ENCODE results near the gene ZNF541.
"Not testable (repeated sequence)": the region's sequence is repeated elsewhere in the genome, so short reads cannot be mapped to it uniquely, and the experiment has no call there.

ZNF541 gene

GRCh38 chr19:47573071-47574026 is at the start of gene ZNF541:
ZNF541 (minus strand) TSS chr19:47573148; CDS start chr19:47555856, 17,292 bp downstream.
- DNase-seq: peak; percentile 74 to 80

DNA sequence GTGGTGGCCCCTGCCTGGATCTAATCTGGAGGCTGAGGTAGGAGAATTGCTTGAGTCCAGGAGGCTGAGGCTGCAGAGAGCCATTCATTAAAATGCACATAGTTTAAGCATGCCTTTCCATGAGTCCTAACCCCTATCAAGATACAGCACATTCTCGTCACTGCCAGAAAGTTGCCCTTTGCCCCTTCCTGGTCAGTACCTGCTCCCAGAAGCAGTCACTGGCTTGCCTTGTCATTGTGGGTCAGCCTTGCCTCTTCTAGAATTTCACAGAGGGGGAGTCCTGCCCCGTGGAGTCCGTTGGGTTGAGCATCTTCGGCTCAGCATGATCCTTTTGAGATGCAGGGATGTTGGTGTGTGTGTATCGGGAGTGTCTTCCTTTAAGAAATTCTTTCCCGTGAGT is 46.8 kb upstream of the ZNF541 start:
- no peak for DNase-seq

DNA sequence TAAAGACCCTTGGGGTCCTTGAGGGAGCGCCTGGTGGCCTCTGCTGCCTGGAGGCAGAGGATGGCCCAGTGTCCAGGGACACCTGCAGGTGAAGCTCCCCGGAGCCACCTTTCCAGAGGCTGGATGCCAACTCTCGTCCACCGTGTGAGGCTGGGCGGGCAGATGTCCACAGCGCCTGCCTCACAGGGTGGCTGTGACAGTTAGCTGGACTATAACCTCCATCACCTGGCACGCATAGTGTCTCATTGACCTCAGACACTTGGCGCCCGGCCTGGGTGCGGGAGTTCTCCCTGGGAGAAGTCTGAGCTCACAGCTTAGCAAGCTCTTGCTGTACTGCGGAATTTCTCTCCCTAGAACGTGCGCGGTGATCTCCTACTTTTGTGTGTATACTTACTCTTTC is 45.8 kb upstream of the ZNF541 start:
- DNase-seq: no peak

DNA sequence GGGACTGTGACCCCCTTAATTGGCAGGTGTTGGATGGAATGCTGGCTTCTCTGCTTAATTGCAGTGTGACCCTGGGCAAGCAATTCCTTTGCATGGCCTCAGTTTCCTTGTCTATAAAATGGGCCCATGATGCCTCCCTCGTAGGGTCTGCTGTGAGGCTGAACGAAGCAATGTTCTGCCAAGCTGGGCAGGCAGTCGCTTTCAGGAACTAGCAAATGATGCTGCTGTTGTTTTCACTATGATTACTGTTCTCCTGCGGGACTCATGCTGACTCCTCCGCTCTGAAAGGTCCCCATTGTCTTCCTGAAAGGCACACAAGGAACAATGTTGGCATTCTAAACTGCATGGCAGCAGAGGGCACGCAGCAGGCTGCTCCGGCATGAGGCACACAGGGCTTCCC is 42.8 kb upstream of the ZNF541 start:
- no peak for DNase-seq

- no peak for DNase-seq
These were observed 42.3 kb upstream of the ZNF541 start for GRCh38 chr19:47615230-47615629.

GRCh38 chr19:47614559-47614958 is 41.6 kb upstream of the ZNF541 start:
- DNase-seq: no peak

DNA sequence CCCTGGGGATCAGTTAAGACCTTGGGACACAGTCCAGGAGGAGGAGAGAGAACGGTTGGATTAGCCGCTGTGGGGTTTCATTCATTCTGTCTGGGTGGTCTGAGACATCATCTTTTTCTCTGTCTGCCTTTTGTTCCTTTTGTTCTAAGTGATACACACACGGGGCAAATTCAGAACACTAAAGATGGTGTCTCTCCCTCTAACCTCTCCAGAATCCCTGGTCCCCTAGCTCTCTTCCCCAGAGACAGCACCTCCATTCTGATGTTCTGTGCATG is 41.0 kb upstream of the ZNF541 start:
- DNase-seq: no peak

DNA sequence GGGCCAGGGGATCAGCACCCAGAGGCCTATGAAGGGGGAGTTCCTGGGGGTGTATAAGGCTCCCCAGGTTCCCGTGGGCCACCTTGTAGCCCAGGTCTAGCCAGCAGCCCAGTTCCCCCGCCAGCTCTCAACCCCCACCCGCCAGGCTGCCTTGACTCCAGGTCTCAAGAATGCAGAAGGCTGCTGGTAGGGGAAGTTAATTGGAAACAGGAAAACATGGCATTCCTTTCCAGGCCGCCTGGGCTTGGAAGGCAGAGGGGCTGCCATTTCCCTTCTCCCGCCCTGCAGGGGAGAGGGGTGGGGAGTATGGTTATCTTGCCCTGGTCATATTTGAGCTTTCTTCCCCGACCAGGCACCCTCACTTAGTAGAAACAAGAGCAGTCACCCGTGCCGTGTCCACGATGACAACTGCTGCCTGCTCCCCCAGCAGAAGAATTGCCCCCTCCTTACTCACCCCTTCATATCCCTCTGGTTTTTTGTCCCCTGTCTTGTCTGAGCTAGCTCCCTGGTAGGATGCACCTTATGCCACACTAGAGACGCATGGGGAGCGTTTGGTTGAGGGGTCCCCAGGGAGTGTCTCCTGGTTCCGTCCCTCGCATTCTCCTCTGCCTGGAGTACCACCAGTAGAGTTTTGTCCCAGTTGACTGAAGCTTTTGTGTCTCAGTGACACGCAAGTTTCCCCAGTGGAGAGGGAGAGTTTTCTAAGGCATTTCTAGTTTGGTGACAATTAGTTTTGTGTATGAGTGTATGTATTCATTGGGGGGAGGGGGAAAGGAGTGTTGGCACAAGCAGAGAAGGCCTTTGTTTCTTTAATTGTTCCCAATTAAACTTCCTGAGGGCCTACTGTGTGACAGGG is 40.4 kb upstream of the ZNF541 start:
- DNase-seq: no peak

DNA sequence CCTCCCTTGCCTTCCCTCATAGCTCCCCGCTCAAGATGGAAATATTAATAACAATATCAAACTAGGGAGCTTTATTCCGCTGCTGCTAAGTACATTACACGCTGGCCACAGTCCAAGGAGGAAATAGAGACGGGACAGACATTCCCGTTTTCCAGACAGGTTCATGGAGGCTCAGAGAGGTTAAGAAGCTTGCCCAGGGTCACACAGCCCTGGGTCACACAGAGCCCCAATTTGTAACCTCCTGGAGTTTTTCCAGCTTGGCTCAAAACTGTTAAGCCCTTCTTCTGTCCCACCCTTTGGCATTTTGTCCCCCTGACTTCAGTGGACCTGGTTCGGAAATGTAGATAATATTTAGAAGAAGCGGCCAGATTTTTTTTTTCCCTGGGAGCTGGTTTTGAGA is 38.0 kb upstream of the ZNF541 start:
- DNase-seq: no peak

GRCh38 chr19:47609906-47610894 is 37.3 kb upstream of the ZNF541 start:
- DNase-seq: peak; percentile 49 to 57

DNA sequence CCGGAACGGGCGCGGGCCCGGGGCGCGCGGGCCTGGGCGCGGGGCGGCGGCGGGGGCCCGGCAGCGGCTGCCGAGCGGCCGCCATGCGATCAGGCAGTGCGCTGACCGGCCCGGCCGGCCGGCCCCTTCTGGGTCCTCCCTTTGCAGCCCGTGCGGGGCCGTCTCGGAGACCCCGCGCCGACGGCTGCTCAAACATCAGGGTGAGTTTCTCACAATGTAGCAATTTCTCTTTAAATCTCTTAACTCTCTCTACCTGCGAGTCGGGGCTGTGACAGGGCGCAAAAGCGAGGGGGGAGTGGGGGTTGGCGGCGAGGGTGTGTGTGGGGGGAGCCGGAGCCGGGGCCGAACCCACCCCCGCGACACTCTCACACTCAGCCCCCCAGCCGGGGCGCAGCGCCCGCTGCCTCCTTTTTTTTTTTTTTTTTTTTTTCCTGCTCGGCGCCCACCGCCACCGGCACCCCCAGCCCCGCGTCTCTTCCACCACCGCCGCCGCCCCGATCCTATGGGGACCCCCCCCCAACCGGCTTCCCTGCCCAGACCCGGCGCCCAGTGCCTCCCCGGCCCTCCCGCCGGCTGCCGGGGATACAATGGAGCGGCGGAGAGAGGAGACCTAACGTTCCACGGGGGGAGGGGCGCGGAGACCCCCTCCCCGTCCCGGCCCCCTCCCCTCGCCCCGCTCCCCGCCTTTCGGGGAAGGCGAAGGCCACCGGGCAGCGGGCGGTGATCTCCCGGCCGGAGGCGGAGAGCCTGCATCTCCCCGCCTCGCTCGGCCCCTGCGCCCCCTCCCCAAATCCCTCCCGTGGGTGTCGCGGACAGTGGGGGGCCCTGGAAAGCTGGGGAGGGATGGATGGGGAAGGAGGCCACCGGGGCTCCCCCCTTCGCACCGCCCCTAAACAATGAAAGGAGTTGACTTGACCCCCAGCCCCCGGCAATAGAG is 36.3 kb upstream of the ZNF541 start, which contains the start of gene BICRA:
Gene BICRA, plus strand, starts transcription at position 166 of the 937 bp plus-strand sequence. CDS start 64,441 bp downstream, outside the sequence.
- peak; percentile 76 to 79 for DNase-seq

GRCh38 chr19:47608074-47608918 is 35.3 kb upstream of the ZNF541 start:
- DNase-seq: peak; percentile 96 to 97

DNA sequence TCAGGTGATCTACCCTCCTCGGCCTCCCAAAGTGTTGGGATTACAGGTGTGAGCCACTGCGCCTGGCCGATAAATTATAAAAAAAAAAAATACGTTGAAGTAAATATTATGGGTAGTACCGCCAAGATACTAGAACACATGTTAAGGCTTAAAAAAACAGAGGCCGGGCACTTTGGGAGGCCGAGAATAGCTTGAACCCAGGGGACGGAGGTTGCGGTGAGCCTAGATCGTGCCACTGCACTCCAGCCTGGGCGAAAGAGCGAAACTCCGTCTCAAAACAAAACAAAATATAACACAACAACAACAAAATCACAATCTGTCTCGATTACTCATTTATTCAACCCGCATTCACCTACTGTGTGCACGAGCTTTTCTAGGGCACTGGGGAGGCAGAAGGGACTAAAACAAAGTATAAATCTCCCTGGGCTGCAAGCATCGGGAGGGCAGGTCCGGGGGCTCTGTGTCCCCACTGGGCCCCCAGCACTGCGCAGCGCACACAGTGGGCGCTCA is 34.7 kb upstream of the ZNF541 start:
- no peak for DNase-seq

DNA sequence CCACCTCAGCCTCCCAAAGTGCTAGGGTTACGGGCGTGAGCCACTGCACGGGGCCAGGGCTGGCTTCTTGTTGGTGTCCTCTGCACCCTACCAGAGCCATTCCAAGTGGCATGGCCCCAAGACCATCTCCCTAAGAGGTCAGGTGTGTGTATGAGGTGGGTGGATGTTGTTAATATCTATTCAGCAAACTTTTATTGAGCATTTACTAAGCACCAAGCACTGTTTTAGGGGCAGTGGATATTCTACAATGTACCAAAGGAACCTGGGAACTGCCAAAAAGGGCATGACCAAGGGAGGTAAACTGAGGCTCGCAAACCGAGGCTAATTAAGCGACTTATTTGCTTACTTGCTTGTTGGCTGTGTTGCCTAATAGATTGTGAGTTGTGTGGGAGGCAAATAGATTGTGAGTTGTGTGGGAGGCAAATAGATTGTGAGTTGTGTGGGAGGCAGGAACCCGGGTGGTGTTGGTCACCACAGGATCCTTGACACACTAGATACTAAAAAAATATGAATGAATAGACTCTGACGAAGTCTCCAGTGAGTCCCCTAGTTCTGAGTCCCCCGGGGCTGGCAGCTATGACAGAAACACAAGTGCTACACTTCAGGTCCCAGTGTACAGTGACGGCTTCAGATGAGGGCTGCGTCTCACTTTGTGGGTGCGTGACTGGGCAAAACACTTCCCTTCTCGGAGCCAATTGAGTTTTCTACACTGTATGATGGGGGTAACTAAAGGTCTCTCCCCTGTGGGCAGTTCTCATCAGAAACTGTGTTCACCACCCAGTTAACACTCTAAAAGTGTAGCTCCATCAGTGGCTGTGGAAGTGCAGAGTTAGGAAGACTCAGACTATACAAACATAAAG is 31.0 kb upstream of the ZNF541 start:
- DNase-seq: no peak

GRCh38 chr19:47601180-47601904 is 28.4 kb upstream of the ZNF541 start:
- DNase-seq: no peak

- peak; percentile 100 for DNase-seq
These were observed 27.6 kb upstream of the ZNF541 start for GRCh38 chr19:47600246-47601179.

DNA sequence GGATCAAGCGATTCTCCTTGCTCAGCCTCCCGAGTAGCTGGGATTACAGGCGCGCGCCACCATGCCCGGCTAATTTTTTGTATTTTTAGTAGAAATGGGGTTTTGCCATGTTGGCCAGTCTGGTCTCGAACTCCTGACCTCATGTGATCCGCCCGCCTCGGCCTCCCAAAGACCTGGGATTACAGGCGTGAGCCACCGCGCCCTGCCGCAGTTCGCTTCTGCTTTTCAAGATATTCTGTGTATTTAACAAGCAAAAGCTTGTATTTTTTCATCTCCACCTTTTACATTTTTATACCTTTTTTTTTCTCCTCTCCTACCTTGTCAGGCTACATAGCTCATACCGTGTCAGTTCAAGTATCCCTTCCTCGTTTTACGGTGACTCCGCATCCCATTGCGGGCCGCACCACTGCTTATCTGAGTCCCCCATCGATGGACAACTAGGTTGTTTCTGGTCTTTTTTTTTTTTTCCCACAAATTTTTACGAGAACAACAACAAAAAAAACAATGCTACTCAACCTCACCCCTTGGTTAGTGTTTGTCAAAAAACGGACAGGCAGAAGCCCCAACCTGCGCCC is 26.8 kb upstream of the ZNF541 start:
- not testable (repeated sequence) for DNase-seq
